Esophagus squamous epithelium (tissue), 4 donors: ENCODE measurements around the gene CACNA1H.
"Not testable (repeated sequence)": the region's sequence is repeated elsewhere in the genome, so short reads cannot be mapped to it uniquely, and the experiment has no call there.

Experiments used
- POLR2A ChIP-seq, 4 donors: fragments of 450-650 bp; IDR thresholded peaks; one replicate each; pipeline ENCODE4 v1.6.1; 2017; ENCODE audit warnings: antibody characterized with exemption in 4 of 4, mild to moderate bottlenecking in 4 of 4, moderate library complexity in 3 of 4
- TF ChIP-seq, protein P1 (sequence below), 6 experiments: fragments of 450-650 bp in 4 of 6; fragments of 200-600 bp in 2 of 6; sonication (generic) in 2 of 6; IDR thresholded peaks; one replicate each; pipeline ENCODE4 v1.5.1; 2016 to 2019; ENCODE audit warnings: antibody characterized with exemption in 6 of 6, mild to moderate bottlenecking in 4 of 6, moderate library complexity in 4 of 6

DNA sequence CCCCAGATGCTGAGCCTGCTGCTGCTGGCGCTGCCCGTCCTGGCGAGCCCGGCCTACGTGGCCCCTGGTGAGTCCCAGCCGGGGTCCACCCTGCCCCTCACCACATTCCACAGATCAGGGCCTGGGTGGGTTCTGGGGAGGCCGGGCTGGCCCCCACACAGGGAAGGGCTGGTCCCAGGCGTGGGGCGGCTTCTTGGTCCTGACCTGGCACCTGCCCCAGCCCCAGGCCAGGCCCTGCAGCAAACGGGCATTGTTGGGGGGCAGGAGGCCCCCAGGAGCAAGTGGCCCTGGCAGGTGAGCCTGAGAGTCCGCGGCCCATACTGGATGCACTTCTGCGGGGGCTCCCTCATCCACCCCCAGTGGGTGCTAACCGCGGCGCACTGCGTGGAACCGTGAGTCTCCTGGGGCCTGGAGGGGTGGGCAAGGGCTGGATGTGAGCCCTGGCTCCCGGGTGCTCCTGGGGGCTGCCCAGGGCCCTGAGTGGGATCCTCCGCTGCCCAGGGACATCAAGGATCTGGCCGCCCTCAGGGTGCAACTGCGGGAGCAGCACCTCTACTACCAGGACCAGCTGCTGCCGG lies 103.5 kb downstream of the CACNA1H start:
- TF ChIP-seq, protein P1, sequence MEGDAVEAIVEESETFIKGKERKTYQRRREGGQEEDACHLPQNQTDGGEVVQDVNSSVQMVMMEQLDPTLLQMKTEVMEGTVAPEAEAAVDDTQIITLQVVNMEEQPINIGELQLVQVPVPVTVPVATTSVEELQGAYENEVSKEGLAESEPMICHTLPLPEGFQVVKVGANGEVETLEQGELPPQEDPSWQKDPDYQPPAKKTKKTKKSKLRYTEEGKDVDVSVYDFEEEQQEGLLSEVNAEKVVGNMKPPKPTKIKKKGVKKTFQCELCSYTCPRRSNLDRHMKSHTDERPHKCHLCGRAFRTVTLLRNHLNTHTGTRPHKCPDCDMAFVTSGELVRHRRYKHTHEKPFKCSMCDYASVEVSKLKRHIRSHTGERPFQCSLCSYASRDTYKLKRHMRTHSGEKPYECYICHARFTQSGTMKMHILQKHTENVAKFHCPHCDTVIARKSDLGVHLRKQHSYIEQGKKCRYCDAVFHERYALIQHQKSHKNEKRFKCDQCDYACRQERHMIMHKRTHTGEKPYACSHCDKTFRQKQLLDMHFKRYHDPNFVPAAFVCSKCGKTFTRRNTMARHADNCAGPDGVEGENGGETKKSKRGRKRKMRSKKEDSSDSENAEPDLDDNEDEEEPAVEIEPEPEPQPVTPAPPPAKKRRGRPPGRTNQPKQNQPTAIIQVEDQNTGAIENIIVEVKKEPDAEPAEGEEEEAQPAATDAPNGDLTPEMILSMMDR (IDR thresholded peaks at IDR 0.05): not testable (repeated sequence)
- TF ChIP-seq POLR2A (IDR thresholded peaks at IDR 0.05): not testable (repeated sequence)
